GM12878 (cell line): ENCODE data around the gene LYZL2. TPM values are rescaled to one million over a fixed set of nuclear protein-coding genes. Genes with fewer than 3 reads are reported as not detected.
"Not testable (repeated sequence)": the region's sequence is repeated elsewhere in the genome, so short reads cannot be mapped to it uniquely, and the experiment has no call there.

Experiments
- ATAC-seq: fragments of 200-7000 bp; cut with Tn5 transposase; 3 replicates; pipeline ENCODE4 v1.9.1; 2020; ENCODE audit warnings: mild to moderate bottlenecking, moderate library complexity
- BruUV-seq: library from RNA; stranded (reverse); fragments of 400-500 nt; replicated peaks from 2 replicates; lab custom pipeline; 2021; lab: Mats Ljungman, UMichigan
- CTCF ChIA-PET: fragments of 300-600 bp; sonication (Branson Sonifier 250); formaldehyde crosslinking; extraction: SDS; loops from one replicate; lab custom pipeline; 2021; ENCODE audit warnings: inconsistent platforms; lab: Yijun Ruan, JAX
- POLR2A ChIA-PET: fragments of 350-600 bp; formaldehyde crosslinking; extraction: SDS; loops from one replicate; lab custom pipeline; 2021; ENCODE audit warnings: inconsistent platforms; lab: Charles Lee
- RAD21 ChIA-PET: fragments of 300-600 bp; sonication (Branson Sonifier 250); formaldehyde crosslinking; loops from one replicate; lab custom pipeline; 2023; ENCODE audit warnings: antibody characterized with exemption; ENCODE audit not compliant: unreplicated experiment; lab: Charles Lee
- SMC1A ChIA-PET: fragments of 300-600 bp; sonication (Branson Sonifier 250); formaldehyde crosslinking; loops from one replicate; lab custom pipeline; 2023; ENCODE audit not compliant: unreplicated experiment, uncharacterized antibody; lab: Charles Lee
- DNase-seq: peaks from one replicate; pipeline ENCODE4 v3.0.0-alpha.2; 2011; ENCODE audit warnings: low read depth, low spot score
- FAIRE-seq: peaks from 3 replicates; lab custom pipeline; 2011; peaks lifted over from hg19 to GRCh38; lab: Jason Lieb, UNC
- H2AFZ ChIP-seq: 2 replicates; pipeline ENCODE4 v1.6.0; 2011; ENCODE audit warnings: low read depth, low read length, control low read depth; ENCODE audit not compliant: control insufficient read depth
- H3K27ac ChIP-seq: 2 replicates; pipeline ENCODE4 v1.5.1; 2011; ENCODE audit warnings: control low read depth; ENCODE audit not compliant: control insufficient read depth, insufficient read depth
- H3K27me3 ChIP-seq, 2 experiments: replicated peaks in 1 of 2; 2 replicates each; pipeline versions ENCODE4 v1.6.0 to v1.6.1; 2011; ENCODE audit warnings: low read length in 1 of 2; ENCODE audit not compliant: control insufficient read depth in 2 of 2, insufficient read depth in 2 of 2
- H3K36me3 ChIP-seq, 2 experiments: 2 replicates each; pipeline ENCODE4 v1.5.1; 2011; ENCODE audit warnings: low read length in 1 of 2; ENCODE audit not compliant: control insufficient read depth in 2 of 2, insufficient read depth in 2 of 2
- H3K4me1 ChIP-seq: 2 replicates; pipeline ENCODE4 v1.6.1; 2011; ENCODE audit warnings: mild to moderate bottlenecking, low read length, moderate library complexity, mixed read lengths; ENCODE audit not compliant: control insufficient read depth, insufficient read depth
- H3K4me2 ChIP-seq: 2 replicates; pipeline ENCODE4 v1.6.0; 2011; ENCODE audit warnings: control low read depth; ENCODE audit not compliant: control insufficient read depth, insufficient read depth
- H3K4me3 ChIP-seq: fragments of 200-600 bp; sonication (generic); 2 replicates; pipeline ENCODE4 v1.5.1; 2016
- H3K79me2 ChIP-seq: 2 replicates; pipeline ENCODE4 v1.6.0; 2011; ENCODE audit warnings: low read length; ENCODE audit not compliant: control insufficient read depth, insufficient read depth
- H3K9ac ChIP-seq: 2 replicates; pipeline ENCODE4 v1.8.0; 2011; ENCODE audit warnings: low read length, control low read depth, mixed read lengths; ENCODE audit not compliant: control insufficient read depth, insufficient read depth
- H3K9me3 ChIP-seq: replicated peaks from 3 replicates; pipeline ENCODE4 v1.5.1; 2011; ENCODE audit warnings: mild to moderate bottlenecking, low read length; ENCODE audit not compliant: control insufficient read depth, insufficient read depth
- H4K20me1 ChIP-seq: 2 replicates; pipeline ENCODE4 v1.6.0; 2011; ENCODE audit not compliant: control insufficient read depth, insufficient read depth
- BHLHE40 ChIP-seq, 2 experiments: fragments of 450-650 bp in 1 of 2; IDR thresholded peaks; 2 replicates each; pipeline ENCODE4 v1.6.1; 2011 to 2017; ENCODE audit warnings: low read depth in 2 of 2, borderline replicate concordance in 1 of 2, improper control_type of control experiment in 1 of 2, low read length in 1 of 2, mild to moderate bottlenecking in 1 of 2
- ETV6 ChIP-seq, 2 experiments: fragments of 450-650 bp in 1 of 2; IDR thresholded peaks in 1 of 2; conservative IDR thresholded peaks in 1 of 2; 2 replicates each; pipeline ENCODE4 v1.6.1; 2014; ENCODE audit warnings: antibody characterized with exemption in 1 of 2, borderline replicate concordance in 1 of 2, low read depth in 1 of 2, mild to moderate bottlenecking in 1 of 2, moderate library complexity in 1 of 2
- PAX5 ChIP-seq: IDR thresholded peaks from 2 replicates; pipeline ENCODE4 v1.6.1; 2011; ENCODE audit warnings: low read depth, low read length, borderline replicate concordance
- WGBS: methylation state at CpG from one replicate; pipeline ENCODE4 v1.1.6; 2016; ENCODE audit warnings: low lambda C conversion rate; ENCODE audit not compliant: insufficient replicate concordance, insufficient coverage; ENCODE audit errors: missing lambda C conversion rate; 5-methylcytosine and 5-hydroxymethylcytosine counted together
- in situ Hi-C: fragments of 300-500 bp; cut with MboI; formaldehyde crosslinking; loops from 9 replicates; pipeline ENCODE4 v1.14.3; 2018; ENCODE audit warnings: mixed read lengths
- intact Hi-C: fragments of 100-400 bp; cut with micrococcal nuclease; formaldehyde crosslinking; loops from one replicate; pipeline ENCODE4 v1.14.2; 2022; ENCODE audit not compliant: unreplicated experiment
- polyA plus RNA-seq, 11 experiments: library from polyadenylated mRNA; depleted of rRNA in 4 of 11; unstranded in 6 of 11; stranded (reverse) in 5 of 11; fragments of >200 nt; fragmentation: Nextera tagmentation in 4 of 11; fragmentation: Illumina TruSeq in 1 of 11; extraction: Ambion mirVana in 4 of 11; extraction: Trizol in 1 of 11; gene quantifications; 1 replicate in 1 of 11; 2 replicates in 10 of 11; pipeline versions ENCODE4 v1.2.1 to v1.2.3, GENCODE V29; 2011 to 2016; ENCODE audit warnings: inconsistent platforms in 2 of 11, missing spikeins in 2 of 11, low read depth in 1 of 11
- total RNA-seq, 4 experiments: library from RNA; depleted of rRNA in 3 of 4; stranded (reverse); fragments of >200 nt in 3 of 4; fragmentation: Illumina TruSeq in 1 of 4; extraction: Trizol in 1 of 4; gene quantifications; 2 replicates each; pipeline versions ENCODE4 v1.2.1 to v1.2.3, GENCODE V29; 2013 to 2021
- TF ChIP-seq, protein P1 (sequence below): IDR thresholded peaks from 2 replicates; pipeline ENCODE4 v1.6.1; 2011; ENCODE audit warnings: borderline replicate concordance, low read depth, mild to moderate bottlenecking, moderate library complexity, low read length; ENCODE audit not compliant: insufficient read depth, poor library complexity, severe bottlenecking

The LYZL2 gene
- total and polyA plus RNA-seq, 10 of the 15 experiments (the other 5 are each of a cell fraction or from before 2014, with no cell fraction given), result not detected

DNA sequence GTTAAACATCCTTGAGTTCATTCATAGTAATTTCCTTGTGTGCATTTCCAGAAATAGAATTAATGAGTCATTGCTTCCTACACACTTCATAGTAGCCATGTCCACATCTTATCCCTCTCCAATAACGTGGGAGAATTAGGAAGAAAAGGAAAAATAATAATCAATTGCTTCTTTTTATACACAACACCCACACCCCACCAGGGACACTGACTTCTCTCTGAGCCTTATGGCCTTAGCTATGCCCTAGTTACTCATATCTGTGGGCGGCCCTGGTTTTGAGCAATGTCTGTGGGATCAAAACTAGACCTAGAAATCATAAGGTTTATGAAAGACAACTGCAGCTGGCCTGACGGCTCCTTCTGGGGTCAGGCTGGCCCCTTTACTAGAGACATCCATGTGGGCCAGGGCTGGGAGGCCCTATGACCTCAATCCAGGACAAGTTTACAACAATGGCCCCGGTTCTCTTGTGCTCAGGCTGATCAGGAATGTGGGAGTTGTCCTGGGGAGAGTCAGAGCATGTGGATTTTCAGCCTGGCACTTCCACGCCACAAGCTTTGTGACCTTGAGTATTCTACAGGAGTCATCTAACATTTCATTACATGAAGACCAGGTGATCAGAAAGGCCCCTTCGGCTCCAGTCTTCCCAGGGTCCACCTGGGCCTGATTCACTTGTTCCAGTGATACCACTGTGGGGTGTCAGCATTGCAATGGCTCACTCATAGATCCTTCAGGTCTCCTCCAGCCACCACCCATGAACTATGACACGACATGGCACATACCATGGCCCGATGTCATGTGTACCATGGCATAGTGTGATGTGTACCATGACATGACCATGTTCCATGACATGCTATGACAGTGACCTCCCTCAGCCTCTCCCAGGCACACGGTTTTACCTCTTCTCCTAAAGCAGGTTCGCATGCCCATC lies 22.2 kb upstream of the LYZL2 start:
- H2AFZ ChIP-seq, DNase-seq, BruUV-seq, H3K9me3 ChIP-seq, POLR2A ChIA-PET, H3K4me2 ChIP-seq, H3K9ac ChIP-seq, in situ Hi-C loops, H3K79me2 ChIP-seq, H3K4me3 ChIP-seq, H4K20me1 ChIP-seq, H3K27ac ChIP-seq: not testable (repeated sequence)
- CTCF ChIA-PET, result interaction anchor here (1.6 kb wide), 1 partner anchor 19 kb away, joined by 3 read pairs; no protein-coding TSS in a partner anchor
- 24% methylated on average over 10 of the region's 10 CpGs for WGBS
- TF ChIP-seq, protein P1, sequence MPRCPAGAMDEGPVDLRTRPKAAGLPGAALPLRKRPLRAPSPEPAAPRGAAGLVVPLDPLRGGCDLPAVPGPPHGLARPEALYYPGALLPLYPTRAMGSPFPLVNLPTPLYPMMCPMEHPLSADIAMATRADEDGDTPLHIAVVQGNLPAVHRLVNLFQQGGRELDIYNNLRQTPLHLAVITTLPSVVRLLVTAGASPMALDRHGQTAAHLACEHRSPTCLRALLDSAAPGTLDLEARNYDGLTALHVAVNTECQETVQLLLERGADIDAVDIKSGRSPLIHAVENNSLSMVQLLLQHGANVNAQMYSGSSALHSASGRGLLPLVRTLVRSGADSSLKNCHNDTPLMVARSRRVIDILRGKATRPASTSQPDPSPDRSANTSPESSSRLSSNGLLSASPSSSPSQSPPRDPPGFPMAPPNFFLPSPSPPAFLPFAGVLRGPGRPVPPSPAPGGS, result peak; percentile 48
- TF ChIP-seq, all 136 proteins: peak for 1; not testable (repeated sequence) for 135
- H3K27me3 ChIP-seq, ATAC-seq, FAIRE-seq, RAD21 ChIA-PET, H3K4me1 ChIP-seq, H3K36me3 ChIP-seq, SMC1A ChIA-PET, intact Hi-C loops: not testable (repeated sequence)

DNA sequence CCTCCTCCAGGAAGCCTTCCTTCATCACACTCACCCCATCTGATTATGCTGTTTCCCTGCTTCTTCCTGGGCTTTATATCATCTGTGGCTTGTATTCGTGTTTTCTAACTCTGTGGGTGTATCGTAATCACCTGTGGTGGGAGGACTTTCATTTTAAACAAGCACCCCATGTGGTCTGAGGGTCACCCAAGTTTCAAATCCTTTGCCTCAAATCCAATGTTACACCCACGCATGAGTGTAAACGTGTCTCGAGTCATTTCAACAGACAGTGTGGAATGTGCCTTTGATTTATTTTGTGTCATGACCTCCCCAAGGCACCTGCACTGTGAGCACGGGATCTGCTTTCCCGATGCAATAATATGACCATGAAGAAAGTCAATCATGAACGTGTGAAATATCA lies 17.5 kb upstream of the LYZL2 start:
- no peak for ATAC-seq

More for the DNA sequence above, 17.5 kb upstream of the LYZL2 start:
- no peaks in the 10 kb centered on the region for H4K20me1 ChIP-seq
- H3K27me3 ChIP-seq, result peaks cover 1 to 5% of the 10 kb centered on the region in 2 experiments
- no peak for FAIRE-seq
- intact Hi-C loops, result no loop called here
- no peak overlapping the region for H3K4me2 ChIP-seq
- RAD21 ChIA-PET, result no interaction called here
- no peak overlapping the region for H2AFZ ChIP-seq
- SMC1A ChIA-PET, result no interaction called here
- H3K9ac ChIP-seq, result no peak overlapping the region
- H3K4me1 ChIP-seq, result no peaks in the 10 kb centered on the region
- TF ChIP-seq BHLHE40 (IDR thresholded peaks at IDR 0.05; ENCODE audit: borderline replicate concordance in 1 of 2, low read depth in 2 of 2, low read length in 1 of 2) (peak in 1 of 2 experiments; percentile 16; a peak in 1 of 4 replicates), ETV6 (conservative IDR thresholded peaks at IDR 0.05 in 1 of 2, IDR thresholded peaks at IDR 0.05 in 1 of 2; ENCODE audit: borderline replicate concordance in 1 of 2, low read depth in 1 of 2) (no peak), PAX5 (no peak)
- WGBS, result 30% methylated on average over 8 of the region's 8 CpGs
- H3K79me2 ChIP-seq, result no peaks in the 10 kb centered on the region
- no peaks in the 10 kb centered on the region for H3K36me3 ChIP-seq
- no peak for DNase-seq
- no peak overlapping the region for H3K27ac ChIP-seq
- CTCF ChIA-PET, result interaction anchor here (0.6 to 2.1 kb wide), 3 partner anchors 8 to 1228 kb away, joined by 3 to 5 read pairs (median 3); no protein-coding TSS in a partner anchor
- POLR2A ChIA-PET, result no interaction called here
- no TSS peak for BruUV-seq
- in situ Hi-C loops, result no loop called here
- H3K9me3 ChIP-seq, result no peaks in the 10 kb centered on the region
- no peak overlapping the region for H3K4me3 ChIP-seq
